ENCODE measurements around the gene UBE2G1.
"Not testable (repeated sequence)": the region's sequence is repeated elsewhere in the genome, so short reads cannot be mapped to it uniquely, and the experiment has no call there.

- TF ChIP-seq CTCF, EZH2phosphoT487, EZH2 (IDR thresholded peaks at IDR 0.05): not testable (repeated sequence)
Measured at GRCh38 chr17:4367177-4367576, 702 bp upstream of the UBE2G1 start.

Data from neural progenitor cell (in vitro differentiated cells).